Measurements from ENCODE around the gene TRIM8. TPM values are rescaled to one million over a fixed set of nuclear protein-coding genes. Genes with fewer than 3 reads are reported as not detected.

The TRIM8 gene
- total and polyA plus RNA-seq, 2 of the 8 experiments (the other 6 are each of a cell fraction or from before 2014, with no cell fraction given), result 24.9 to 38.8 TPM

DNA sequence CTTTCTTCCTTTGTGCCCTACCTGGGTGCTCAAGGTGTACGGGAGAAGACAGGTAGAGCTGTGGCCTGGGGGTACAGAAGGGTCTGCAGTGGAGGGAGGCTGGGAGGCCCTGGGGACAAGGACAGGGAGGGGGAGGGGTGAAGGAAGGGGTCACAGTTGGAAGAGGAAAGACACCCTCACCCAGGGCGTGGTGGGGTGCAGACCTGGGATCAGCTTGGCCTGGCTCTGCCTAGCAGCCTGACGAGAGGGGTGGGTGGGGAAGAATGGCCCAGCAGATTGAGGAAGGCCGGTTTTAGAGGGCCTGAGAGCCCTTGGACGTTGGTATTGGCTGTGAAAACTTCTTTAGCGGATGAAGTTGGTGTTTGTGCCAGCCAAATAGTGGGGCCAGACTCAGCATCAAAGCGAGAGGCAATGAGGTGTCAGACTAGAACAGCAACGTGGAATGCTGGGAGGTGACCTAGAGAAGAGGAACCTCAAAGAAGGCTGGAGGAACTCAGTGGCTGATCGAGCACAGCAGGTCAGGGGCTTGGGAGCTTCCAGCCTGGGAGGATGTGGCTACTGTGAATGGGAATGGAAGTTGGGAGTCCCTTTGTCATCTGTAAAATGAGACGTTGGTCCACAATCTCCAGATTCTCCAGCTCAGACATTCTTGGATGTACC, 18.1 kb upstream of the TRIM8 start:
- H3K36me3 ChIP-seq (ENCODE audit: control insufficient read depth in 2 of 4, insufficient read depth in 4 of 4, low read length in 3 of 4), result no peaks in the 10 kb centered on the region
- H2AK5ac ChIP-seq (ENCODE audit: low read depth, low read length), result peak overlapping the region; percentile 54; the same call in 1 of the 2 replicates
- H2BK20ac ChIP-seq (ENCODE audit: low read length), result peak overlapping the region; percentile 62; the same call in 1 of the 2 replicates
- H3K18ac ChIP-seq (ENCODE audit: extremely low read depth, low read length), result peak overlapping the region; percentile 40; the same call in 1 of the 2 replicates
- H3K56ac ChIP-seq (replicated peaks; ENCODE audit: insufficient read length, low read depth, low read length), result no peak overlapping the region
- H3K79me1 ChIP-seq (ENCODE audit: low read depth, low read length), result no peaks in the 10 kb centered on the region
- H3K4ac ChIP-seq (replicated peaks; ENCODE audit: insufficient read length, low read depth, low read length), result no peak overlapping the region
- H3K4me1 ChIP-seq (replicated peaks in 1 of 4; ENCODE audit: control insufficient read depth in 3 of 4, insufficient read depth in 4 of 4, low read length in 3 of 4), result peaks cover 26 to 51% (median 39%) of the 10 kb centered on the region in 4 experiments
- peak overlapping the region; percentile 35; the same call in 1 of the 2 replicates for H2BK5ac ChIP-seq (ENCODE audit: low read depth, low read length)
- WGBS, 2 experiments (ENCODE audit: extremely low coverage in 1 of 2, insufficient coverage in 1 of 2, insufficient read length in 1 of 2, insufficient replicate concordance in 2 of 2, low coverage in 1 of 2, low lambda C conversion rate in 2 of 2, missing lambda C conversion rate in 1 of 2), result 85% methylated on average over 10 of the region's 10 CpGs; no CpG with 5 or more reads in 1 of the 2 experiments
- no peaks in the 10 kb centered on the region for H3K27me3 ChIP-seq (replicated peaks in 1 of 4; ENCODE audit: control insufficient read depth in 3 of 4, extremely low read depth in 1 of 4, insufficient read depth in 3 of 4, low read length in 3 of 4)
- POLR2A ChIA-PET (ENCODE audit: partially characterized antibody), result interaction anchor here (1.1 to 5.6 kb wide), 10 partner anchors 7 to 220 kb away, joined by 3 to 51 read pairs (median 4); partner anchors contain the start of genes FBXL15 and TRIM8
- peak overlapping the region; percentile 77; the same call in 1 of the 2 replicates for H2BK12ac ChIP-seq (ENCODE audit: low read depth, low read length)
- no peak overlapping the region for H2AFZ ChIP-seq (ENCODE audit: low read length)
- no peak overlapping the region for H3K23ac ChIP-seq (ENCODE audit: insufficient read length)
- no peak overlapping the region for H4K8ac ChIP-seq (ENCODE audit: extremely low read depth, insufficient read depth, low read length)
- no peak overlapping the region for H3K9ac ChIP-seq (replicated peaks in 1 of 4; ENCODE audit: extremely low read depth in 1 of 4, low read depth in 3 of 4, low read length in 3 of 4)
- no peaks in the 10 kb centered on the region for H4K20me1 ChIP-seq (replicated peaks in 1 of 2; ENCODE audit: control insufficient read depth in 1 of 2, insufficient read depth in 2 of 2, low read length in 2 of 2)
- H3K4me2 ChIP-seq (ENCODE audit: insufficient read depth in 1 of 2, low read depth in 2 of 2, low read length in 2 of 2), result no peak overlapping the region; a peak in 1 of 4 replicates
- peak overlapping the region; percentile 83; the same call in 1 of the 2 replicates for H2BK15ac ChIP-seq (ENCODE audit: low read length)
- no peak overlapping the region for H3K14ac ChIP-seq (ENCODE audit: insufficient read length)
- H3K9me3 ChIP-seq (ENCODE audit: insufficient read depth in 2 of 2, low read depth in 1 of 2, low read length in 1 of 2), result no peaks in the 10 kb centered on the region
- H4K5ac ChIP-seq (ENCODE audit: insufficient read length, low read depth, low read length), result no peak overlapping the region
- no peak overlapping the region for H3K4me3 ChIP-seq (ENCODE audit: extremely low read depth in 1 of 4, insufficient read depth in 2 of 4, low read depth in 3 of 4, low read length in 4 of 4)
- DNase-seq (ENCODE audit: low read depth in 1 of 2, low spot score in 2 of 2) (no peak), FAIRE-seq (no peak)
- CTCF ChIA-PET (ENCODE audit: partially characterized antibody), result interaction anchor here (1.0 to 14.3 kb wide), 9 partner anchors 9 to 227 kb away, joined by 3 to 160 read pairs (median 4); partner anchors contain the start of gene TRIM8
- no peak overlapping the region for H2BK120ac ChIP-seq (replicated peaks; ENCODE audit: low read depth, low read length)
- no peaks in the 10 kb centered on the region; the same call in none of the 2 replicates for H3K23me2 ChIP-seq (ENCODE audit: low read depth, low read length)
- peak overlapping the region; percentile 5 for H4K91ac ChIP-seq (replicated peaks; ENCODE audit: insufficient read length, low read length)
- H3K27ac ChIP-seq (ENCODE audit: low read depth, low read length), result no peak overlapping the region
- no peaks in the 10 kb centered on the region for H3K79me2 ChIP-seq (ENCODE audit: control insufficient read depth in 1 of 2, insufficient read depth in 2 of 2, low read length in 2 of 2)
- TF ChIP-seq, protein P1, sequence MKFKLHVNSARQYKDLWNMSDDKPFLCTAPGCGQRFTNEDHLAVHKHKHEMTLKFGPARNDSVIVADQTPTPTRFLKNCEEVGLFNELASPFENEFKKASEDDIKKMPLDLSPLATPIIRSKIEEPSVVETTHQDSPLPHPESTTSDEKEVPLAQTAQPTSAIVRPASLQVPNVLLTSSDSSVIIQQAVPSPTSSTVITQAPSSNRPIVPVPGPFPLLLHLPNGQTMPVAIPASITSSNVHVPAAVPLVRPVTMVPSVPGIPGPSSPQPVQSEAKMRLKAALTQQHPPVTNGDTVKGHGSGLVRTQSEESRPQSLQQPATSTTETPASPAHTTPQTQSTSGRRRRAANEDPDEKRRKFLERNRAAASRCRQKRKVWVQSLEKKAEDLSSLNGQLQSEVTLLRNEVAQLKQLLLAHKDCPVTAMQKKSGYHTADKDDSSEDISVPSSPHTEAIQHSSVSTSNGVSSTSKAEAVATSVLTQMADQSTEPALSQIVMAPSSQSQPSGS (IDR thresholded peaks at IDR 0.05; ENCODE audit: low read length), result no peak
- TF ChIP-seq RNF2 (IDR thresholded peaks at IDR 0.05; ENCODE audit: borderline replicate concordance, low read depth, low read length, missing control alignments, poor library complexity, severe bottlenecking) (no peak), SRF (IDR thresholded peaks at IDR 0.05; ENCODE audit: low read depth, low read length) (no peak), YY1 (IDR thresholded peaks at IDR 0.05; ENCODE audit: low read depth, low read length) (no peak), CHD1 (IDR thresholded peaks at IDR 0.05; ENCODE audit: low read depth, low read length) (no peak), TEAD4 (IDR thresholded peaks at IDR 0.05; ENCODE audit: low read depth, low read length) (no peak), POU5F1 (IDR thresholded peaks at IDR 0.05; ENCODE audit: low read depth, low read length) (no peak), TBP (IDR thresholded peaks at IDR 0.05; ENCODE audit: low read depth, low read length) (no peak), SAP30 (IDR thresholded peaks at IDR 0.05; ENCODE audit: insufficient read depth, insufficient replicate concordance, low read length) (no peak)
- TF ChIP-seq, protein P2, sequence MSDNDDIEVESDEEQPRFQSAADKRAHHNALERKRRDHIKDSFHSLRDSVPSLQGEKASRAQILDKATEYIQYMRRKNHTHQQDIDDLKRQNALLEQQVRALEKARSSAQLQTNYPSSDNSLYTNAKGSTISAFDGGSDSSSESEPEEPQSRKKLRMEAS (IDR thresholded peaks at IDR 0.05), result no peak
